Pancreas (tissue), 10 donors: Measurements from ENCODE around the gene SGK2. TPM values are rescaled to one million over a fixed set of nuclear protein-coding genes. Genes with fewer than 3 reads are reported as not detected.

Source experiments
- ATAC-seq, 4 donors: fragments of 200-7000 bp; cut with Tn5 transposase; one replicate each; pipeline versions ENCODE4 v1.8.0 to v1.9.1; 2020; ENCODE audit warnings: mild to moderate bottlenecking in 4 of 4, moderate library complexity in 4 of 4
- DNase-seq, 6 donors: peaks; one replicate each; pipeline ENCODE4 v3.0.0-alpha.2; 2020
- FAIRE-seq: peaks from 2 replicates; lab custom pipeline; 2012; peaks lifted over from hg19 to GRCh38; lab: Jason Lieb, UNC
- H3K27ac ChIP-seq, 4 donors: fragments of 200-600 bp; sonication (generic); 1 replicate in 3 of 4; 2 replicates in 1 of 4; pipeline versions ENCODE4 v1.5.0 to v1.8.0; 2020
- H3K27me3 ChIP-seq, 4 donors: fragments of 200-600 bp; one replicate each; pipeline ENCODE4 v1.8.0; 2021
- H3K36me3 ChIP-seq, 3 donors: fragments of 200-600 bp; sonication (generic) in 1 of 3; one replicate each; pipeline versions ENCODE4 v1.5.0 to v1.8.0; 2020 to 2021
- H3K4me1 ChIP-seq, 3 donors: fragments of 200-600 bp; one replicate each; pipeline ENCODE4 v1.8.0; 2021
- H3K4me3 ChIP-seq, 4 donors: fragments of 200-600 bp; sonication (generic) in 2 of 4; one replicate each; pipeline versions ENCODE4 v1.5.0 to v1.8.0; 2020 to 2021
- H3K9me3 ChIP-seq, 4 donors: fragments of 200-600 bp; one replicate each; pipeline ENCODE4 v1.8.0; 2021
- WGBS, 2 donors: extraction: QIAGEN DNeasy Blood & Tissue Kit; methylation state at CpG; one replicate each; pipeline ENCODE4 v1.1.7; 2013; 5-methylcytosine and 5-hydroxymethylcytosine counted together
- intact Hi-C, 3 donors: fragments of 100-400 bp; cut with DNase I; formaldehyde crosslinking; loops; one replicate each; pipeline versions ENCODE4 v1.11.1 to v1.14.2; 2022
- polyA plus RNA-seq, 2 donors: library from polyadenylated mRNA; stranded (reverse); fragments of 200-250 nt; gene quantifications; one replicate each; pipeline ENCODE4 v1.2.3, GENCODE V29; 2013
- total RNA-seq, 6 donors: library from RNA; stranded (reverse); fragmentation: NEBNext Ultra II Directional in 4 of 6; extraction: Animal tissue kit (Norgen Biotek cat#: 25700) in 4 of 6; gene quantifications; one replicate each; pipeline versions ENCODE4 v1.2.1 to v1.2.4, GENCODE V29; 2021 to 2023
- TF ChIP-seq, protein P1 (sequence below), 4 donors: fragments of 200-600 bp; sonication (generic) in 3 of 4; IDR thresholded peaks; one replicate each; pipeline versions ENCODE4 v1.5.0 to v1.8.0; 2021; ENCODE audit warnings: antibody characterized with exemption in 4 of 4
- donor health status: healthy with polysubstance abuse.
- donor health status: DM: no; HTN: no; CAD: no; lungs with moderate emphysema.
- donor health status: DM: no; HTN: no; CAD: no.
- donor health status: control.
- donor health status: control.
- donor health status: Bipolar disorder and iron deficiency.
- donor health status: DM: yes; HTN: yes; CAD: no.
- donor health status: DM: no; HTN: no; CAD: no.
- donor health status: DM: no; HTN: no; CAD: no.
- donor health status: DM: yes; HTN: yes; CAD: no.

The SGK2 gene
- total and polyA plus RNA-seq, 8 donors = 10.8 to 21.6 (median 14.7) TPM

DNA sequence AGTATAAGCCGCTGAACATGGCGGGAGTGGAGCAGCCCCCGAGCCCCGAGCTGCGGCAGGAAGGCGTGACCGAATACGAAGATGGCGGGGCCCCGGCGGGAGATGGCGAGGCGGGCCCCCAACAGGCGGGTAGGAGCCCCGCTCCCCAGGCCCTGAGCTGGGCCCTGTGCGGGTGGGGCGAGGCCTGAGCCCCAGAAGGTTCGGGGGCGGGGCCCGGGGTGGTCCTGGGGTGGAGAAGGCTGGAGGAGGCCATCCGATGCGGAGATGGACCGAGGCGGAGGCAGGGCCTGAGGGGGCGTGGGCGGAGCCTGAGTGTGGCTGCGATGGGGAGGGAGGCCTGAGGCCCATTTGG, 44.2 kb upstream of the SGK2 start:
- Histone ChIP-seq H3K9me3 (no peaks in the 10 kb centered on the region), H3K27ac (peak overlapping the region in 1 of 4 donors; percentile 39), H3K36me3 (no peaks in the 10 kb centered on the region), H3K4me1 (no peaks in the 10 kb centered on the region), H3K27me3 (no peaks in the 10 kb centered on the region), H3K4me3 (peak overlapping the region; percentile 29 to 63 (median 43))
- WGBS, 2 donors = 42 to 53% methylated on average over 22 to 27 of the region's 27 CpGs
- DNase-seq (peak in 2 of 6 donors; percentile 61 to 64), ATAC-seq (peak; percentile 2 to 4 (median 3)), FAIRE-seq (no peak)
- intact Hi-C loops = no loop called here
- TF ChIP-seq, protein P1, sequence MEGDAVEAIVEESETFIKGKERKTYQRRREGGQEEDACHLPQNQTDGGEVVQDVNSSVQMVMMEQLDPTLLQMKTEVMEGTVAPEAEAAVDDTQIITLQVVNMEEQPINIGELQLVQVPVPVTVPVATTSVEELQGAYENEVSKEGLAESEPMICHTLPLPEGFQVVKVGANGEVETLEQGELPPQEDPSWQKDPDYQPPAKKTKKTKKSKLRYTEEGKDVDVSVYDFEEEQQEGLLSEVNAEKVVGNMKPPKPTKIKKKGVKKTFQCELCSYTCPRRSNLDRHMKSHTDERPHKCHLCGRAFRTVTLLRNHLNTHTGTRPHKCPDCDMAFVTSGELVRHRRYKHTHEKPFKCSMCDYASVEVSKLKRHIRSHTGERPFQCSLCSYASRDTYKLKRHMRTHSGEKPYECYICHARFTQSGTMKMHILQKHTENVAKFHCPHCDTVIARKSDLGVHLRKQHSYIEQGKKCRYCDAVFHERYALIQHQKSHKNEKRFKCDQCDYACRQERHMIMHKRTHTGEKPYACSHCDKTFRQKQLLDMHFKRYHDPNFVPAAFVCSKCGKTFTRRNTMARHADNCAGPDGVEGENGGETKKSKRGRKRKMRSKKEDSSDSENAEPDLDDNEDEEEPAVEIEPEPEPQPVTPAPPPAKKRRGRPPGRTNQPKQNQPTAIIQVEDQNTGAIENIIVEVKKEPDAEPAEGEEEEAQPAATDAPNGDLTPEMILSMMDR (IDR thresholded peaks at IDR 0.05) = no peak

DNA sequence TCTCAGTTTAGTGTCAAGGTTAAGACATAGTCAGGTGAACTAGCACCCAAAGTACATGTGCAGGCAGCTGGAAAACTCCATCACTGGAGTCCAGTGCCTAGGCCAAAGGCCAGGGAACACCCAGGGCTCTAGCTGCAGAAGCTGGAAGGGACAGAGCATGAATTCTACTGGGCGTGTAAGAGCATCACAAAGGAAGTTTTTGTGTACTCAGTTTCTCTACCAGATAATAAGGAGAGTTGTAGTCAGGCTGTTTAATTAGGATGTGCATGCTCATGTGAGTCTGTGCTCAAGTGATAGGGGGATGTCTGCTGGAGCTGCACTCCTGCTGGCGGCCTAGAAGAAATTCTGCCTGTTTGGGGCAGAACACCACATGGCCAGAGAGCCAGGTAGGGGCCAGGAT, 43.2 kb upstream of the SGK2 start:
- no peak overlapping the region for H3K27ac ChIP-seq
- DNase-seq (no peak), FAIRE-seq (no peak), ATAC-seq (no peak)
- intact Hi-C loops = no loop called here
- H3K9me3 ChIP-seq = no peaks in the 10 kb centered on the region
- TF ChIP-seq, protein P1 (IDR thresholded peaks at IDR 0.05) = no peak
- 67 to 89% methylated on average over 2 of the region's 2 CpGs for whole genome bisulfite sequencing, 2 donors
- H3K27me3 ChIP-seq = no peaks in the 10 kb centered on the region
- no peaks in the 10 kb centered on the region for H3K36me3 ChIP-seq
- no peaks in the 10 kb centered on the region for H3K4me1 ChIP-seq
- peak overlapping the region in 1 of 4 donors; percentile 51 for H3K4me3 ChIP-seq

DNA sequence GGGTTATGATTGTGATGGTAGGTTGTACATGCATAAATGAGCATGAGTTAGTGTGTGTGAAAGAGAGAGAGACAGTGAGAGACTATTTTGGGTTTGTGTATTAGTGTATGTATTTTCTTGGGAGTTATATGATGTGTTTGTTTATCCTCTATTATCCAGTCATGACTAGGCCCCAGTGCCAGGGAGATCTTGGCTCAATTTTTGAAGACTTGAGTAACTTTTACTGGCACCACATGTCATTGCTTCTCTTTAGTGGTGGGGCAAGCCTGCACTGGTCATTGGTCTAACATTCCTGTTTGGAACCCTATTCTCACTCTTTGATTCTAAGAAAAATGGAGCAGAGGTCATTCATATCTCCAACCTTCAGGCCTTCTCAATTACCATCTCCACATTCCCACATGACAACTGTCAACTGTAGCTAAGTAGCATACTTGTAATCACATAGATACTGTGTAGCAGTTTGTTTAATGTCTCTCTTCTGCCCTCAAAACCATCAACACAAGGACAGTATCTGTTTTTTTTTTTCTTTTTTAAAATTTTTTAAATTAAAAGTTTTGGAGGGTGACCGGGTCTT, 42.5 kb upstream of the SGK2 start:
- intact Hi-C loops = no loop called here
- TF ChIP-seq, protein P1 (IDR thresholded peaks at IDR 0.05) = no peak
- no peak for ATAC-seq
- H3K36me3 ChIP-seq = no peaks in the 10 kb centered on the region
- H3K4me1 ChIP-seq = no peaks in the 10 kb centered on the region
- no peak for FAIRE-seq
- H3K27me3 ChIP-seq = no peaks in the 10 kb centered on the region
- DNase-seq = no peak
- H3K9me3 ChIP-seq = no peaks in the 10 kb centered on the region
- 93 to 94% methylated on average over 1 of the region's 1 CpG for WGBS, 2 donors
- H3K27ac ChIP-seq = no peak overlapping the region
- H3K4me3 ChIP-seq = no peak overlapping the region

DNA sequence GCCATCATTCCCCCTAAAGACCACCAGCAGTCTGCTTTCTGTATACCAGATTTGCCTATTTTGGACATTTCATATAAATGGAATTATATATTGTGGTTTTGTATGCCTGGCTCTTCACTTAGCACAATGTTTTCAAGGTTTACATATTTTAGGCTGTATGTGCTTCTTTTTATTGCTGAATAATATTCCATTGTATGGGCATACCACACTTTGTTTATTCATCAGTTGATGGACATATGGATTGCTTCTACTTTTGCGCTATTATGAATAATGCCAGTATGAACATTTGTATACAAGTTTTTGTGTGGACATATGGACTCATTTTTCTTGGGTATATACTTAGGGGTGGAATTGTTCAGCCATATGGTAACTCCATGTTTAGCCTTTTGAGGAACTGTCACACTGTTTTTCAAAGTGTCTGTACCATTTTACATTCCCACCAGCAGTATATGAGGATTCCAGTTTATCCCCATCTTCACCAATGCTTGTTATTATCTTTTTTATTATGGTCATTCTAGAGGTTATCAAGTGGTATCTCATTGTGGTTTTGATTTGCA, 38.7 kb upstream of the SGK2 start:
- H3K4me1 ChIP-seq = no peaks in the 10 kb centered on the region
- no peaks in the 10 kb centered on the region for H3K9me3 ChIP-seq
- TF ChIP-seq, protein P1 (IDR thresholded peaks at IDR 0.05) = no peak
- no peaks in the 10 kb centered on the region for H3K27me3 ChIP-seq
- FAIRE-seq (no peak), DNase-seq (no peak), ATAC-seq (no peak)
- no peaks in the 10 kb centered on the region for H3K36me3 ChIP-seq
- no peak overlapping the region for H3K4me3 ChIP-seq
- H3K27ac ChIP-seq = no peak overlapping the region
- intact Hi-C loops = no loop called here
- WGBS, 2 donors = 98 to 100% methylated on average over 1 of the region's 1 CpG

DNA sequence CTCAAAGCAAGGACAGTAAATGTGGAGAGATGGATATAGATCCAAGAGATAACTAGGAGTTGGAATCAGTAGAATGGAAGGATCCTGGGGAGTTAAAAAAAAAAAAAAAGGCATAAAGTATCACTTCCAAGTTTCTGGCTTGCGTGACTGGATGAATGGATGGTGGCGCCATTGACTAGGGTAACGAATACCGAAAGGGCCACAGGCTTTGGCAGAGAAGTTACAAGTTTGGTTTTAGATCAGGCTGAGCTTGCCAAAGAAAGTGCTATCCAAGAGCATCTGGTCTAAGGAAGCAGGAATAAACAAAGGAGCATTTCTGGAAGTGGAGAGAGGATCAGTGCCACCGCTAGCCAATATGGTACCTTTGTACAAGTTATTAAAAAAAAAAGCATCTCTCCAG, 33.8 kb upstream of the SGK2 start:
- Histone ChIP-seq H3K4me3 (no peak overlapping the region), H3K27ac (no peak overlapping the region), H3K36me3 (no peaks in the 10 kb centered on the region), H3K27me3 (no peaks in the 10 kb centered on the region), H3K9me3 (no peaks in the 10 kb centered on the region), H3K4me1 (no peaks in the 10 kb centered on the region)
- FAIRE-seq (no peak), DNase-seq (no peak), ATAC-seq (no peak)
- intact Hi-C loops = no loop called here
- 76 to 89% methylated on average over 5 of the region's 5 CpGs for WGBS, 2 donors
- TF ChIP-seq, protein P1 (IDR thresholded peaks at IDR 0.05) = no peak
